Measurements from ENCODE around the gene MAST3. TPM values are rescaled to one million over a fixed set of nuclear protein-coding genes. Genes with fewer than 3 reads are reported as not detected.
A peak's percentile ranks its signal among the peaks of the same experiment; 100 is the strongest.

The MAST3 gene
- total RNA-seq, 2 donors from 2014 or later = 6.1 to 10.8 TPM

DNA sequence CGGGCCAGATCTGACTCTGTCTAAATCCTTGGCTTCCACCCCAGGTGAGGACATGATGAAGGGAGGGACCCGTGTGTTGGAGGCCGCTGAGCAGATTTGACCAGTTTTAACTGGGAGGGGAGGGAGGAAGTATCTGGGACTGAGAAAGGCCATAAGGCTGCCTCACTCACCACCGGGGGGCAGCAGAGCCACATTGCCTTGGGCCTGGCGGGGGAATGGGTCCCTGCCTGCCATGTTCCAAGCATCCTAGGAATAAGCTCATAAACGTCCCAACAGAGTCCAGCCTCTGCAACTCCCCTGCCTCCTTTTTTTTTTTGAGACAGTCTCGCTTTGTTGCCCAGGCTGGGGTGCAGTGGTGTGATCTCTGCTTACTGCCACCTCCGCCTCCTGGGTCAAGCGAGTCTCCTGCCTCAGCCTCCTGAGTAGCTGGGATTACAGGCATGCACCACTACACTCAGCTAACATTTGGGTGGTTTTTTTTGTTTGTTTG is 15.5 kb downstream of the MAST3 start:
- Histone ChIP-seq H3K4me3 (no peak overlapping the region), H3K27ac (no peak overlapping the region), H3K36me3 (no peaks in the 10 kb centered on the region), H3K27me3 (replicated peaks; ENCODE audit: insufficient read depth) (no peaks in the 10 kb centered on the region), H3K9me3 (no peaks in the 10 kb centered on the region), H3K4me1 (replicated peaks) (peaks cover 6% of the 10 kb centered on the region)
- WGBS = 28% methylated on average over 9 of the region's 9 CpGs
- TF ChIP-seq, protein P1, sequence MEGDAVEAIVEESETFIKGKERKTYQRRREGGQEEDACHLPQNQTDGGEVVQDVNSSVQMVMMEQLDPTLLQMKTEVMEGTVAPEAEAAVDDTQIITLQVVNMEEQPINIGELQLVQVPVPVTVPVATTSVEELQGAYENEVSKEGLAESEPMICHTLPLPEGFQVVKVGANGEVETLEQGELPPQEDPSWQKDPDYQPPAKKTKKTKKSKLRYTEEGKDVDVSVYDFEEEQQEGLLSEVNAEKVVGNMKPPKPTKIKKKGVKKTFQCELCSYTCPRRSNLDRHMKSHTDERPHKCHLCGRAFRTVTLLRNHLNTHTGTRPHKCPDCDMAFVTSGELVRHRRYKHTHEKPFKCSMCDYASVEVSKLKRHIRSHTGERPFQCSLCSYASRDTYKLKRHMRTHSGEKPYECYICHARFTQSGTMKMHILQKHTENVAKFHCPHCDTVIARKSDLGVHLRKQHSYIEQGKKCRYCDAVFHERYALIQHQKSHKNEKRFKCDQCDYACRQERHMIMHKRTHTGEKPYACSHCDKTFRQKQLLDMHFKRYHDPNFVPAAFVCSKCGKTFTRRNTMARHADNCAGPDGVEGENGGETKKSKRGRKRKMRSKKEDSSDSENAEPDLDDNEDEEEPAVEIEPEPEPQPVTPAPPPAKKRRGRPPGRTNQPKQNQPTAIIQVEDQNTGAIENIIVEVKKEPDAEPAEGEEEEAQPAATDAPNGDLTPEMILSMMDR (IDR thresholded peaks at IDR 0.05) = peak; percentile 67 to 94 (median 86)
- TF ChIP-seq POLR2AphosphoS5 (IDR thresholded peaks at IDR 0.05) (peak; percentile 72), POLR2A (IDR thresholded peaks at IDR 0.05) (no peak)
- DNase-seq (ENCODE audit: low spot score) = peak; percentile 81
- intact Hi-C loops (cut with DNase I) = loop anchor here (5.0 kb wide), 1 partner anchor 139 kb away; no protein-coding TSS in a partner anchor

DNA sequence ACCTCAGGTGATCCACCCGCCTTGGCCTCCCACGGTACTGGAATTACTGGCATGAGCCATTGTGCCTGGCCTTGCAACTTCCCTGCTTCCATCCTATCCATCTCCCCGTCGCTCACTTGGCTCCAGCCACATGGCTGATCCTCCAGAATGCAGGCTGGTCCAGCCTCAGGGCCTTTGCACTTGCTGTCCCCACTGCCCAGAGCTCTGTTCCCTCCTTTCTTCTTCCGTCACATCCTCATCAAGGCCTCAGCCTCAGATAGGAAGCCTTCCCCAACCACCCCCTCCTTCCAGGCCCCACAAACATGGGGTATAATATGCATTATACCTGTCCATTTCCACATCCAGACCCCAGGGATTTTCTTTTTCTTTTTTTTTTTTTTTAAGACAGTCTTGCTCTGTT is 16.2 kb downstream of the MAST3 start:
- Histone ChIP-seq H3K36me3 (no peaks in the 10 kb centered on the region), H3K27me3 (replicated peaks; ENCODE audit: insufficient read depth) (no peaks in the 10 kb centered on the region), H3K4me3 (no peak overlapping the region), H3K4me1 (replicated peaks) (peaks cover 6% of the 10 kb centered on the region), H3K27ac (no peak overlapping the region), H3K9me3 (no peaks in the 10 kb centered on the region)
- DNase-seq (ENCODE audit: low spot score) = no peak
- intact Hi-C loops (cut with DNase I) = loop anchor here (5.0 kb wide), 1 partner anchor 138 kb away; no protein-coding TSS in a partner anchor
- WGBS = 95% methylated on average over 5 of the region's 5 CpGs
- TF ChIP-seq POLR2AphosphoS5 (IDR thresholded peaks at IDR 0.05) = no peak
- TF ChIP-seq, protein P1 (IDR thresholded peaks at IDR 0.05) = no peak
- no peak for TF ChIP-seq POLR2A (IDR thresholded peaks at IDR 0.05)

DNA sequence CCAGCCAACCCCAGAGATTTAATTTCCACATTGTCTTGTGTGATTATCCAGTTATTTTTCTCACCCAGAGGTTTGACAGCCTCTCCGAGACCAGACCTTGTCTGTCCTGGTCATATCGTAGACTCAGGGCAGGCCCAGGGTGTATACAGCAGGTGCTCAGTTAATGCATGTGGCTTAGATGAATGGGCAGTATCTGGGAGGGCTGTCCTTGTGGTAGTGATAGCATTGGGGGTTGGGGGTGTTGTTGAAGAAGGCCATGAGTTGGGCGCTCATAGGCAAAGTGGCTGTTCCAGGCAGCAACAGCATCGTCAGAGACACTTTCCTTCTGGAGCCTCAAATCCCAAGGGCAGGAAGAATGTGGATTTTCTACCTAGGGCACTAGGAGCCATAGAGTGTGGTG is 16.9 kb downstream of the MAST3 start:
- no peak for TF ChIP-seq POLR2AphosphoS5 (IDR thresholded peaks at IDR 0.05)
- TF ChIP-seq, protein P1 (IDR thresholded peaks at IDR 0.05) = no peak
- no peak for TF ChIP-seq POLR2A (IDR thresholded peaks at IDR 0.05)
- peaks cover 6% of the 10 kb centered on the region for H3K4me1 ChIP-seq (replicated peaks)
- no peaks in the 10 kb centered on the region for H3K9me3 ChIP-seq
- no peak overlapping the region for H3K4me3 ChIP-seq
- WGBS = 96% methylated on average over 4 of the region's 4 CpGs
- intact Hi-C loops (cut with DNase I) = loop anchor here (5.0 kb wide), 1 partner anchor 138 kb away; no protein-coding TSS in a partner anchor
- H3K27me3 ChIP-seq (replicated peaks; ENCODE audit: insufficient read depth) = no peaks in the 10 kb centered on the region
- H3K36me3 ChIP-seq = no peaks in the 10 kb centered on the region
- DNase-seq (ENCODE audit: low spot score) = no peak
- no peak overlapping the region for H3K27ac ChIP-seq

DNA sequence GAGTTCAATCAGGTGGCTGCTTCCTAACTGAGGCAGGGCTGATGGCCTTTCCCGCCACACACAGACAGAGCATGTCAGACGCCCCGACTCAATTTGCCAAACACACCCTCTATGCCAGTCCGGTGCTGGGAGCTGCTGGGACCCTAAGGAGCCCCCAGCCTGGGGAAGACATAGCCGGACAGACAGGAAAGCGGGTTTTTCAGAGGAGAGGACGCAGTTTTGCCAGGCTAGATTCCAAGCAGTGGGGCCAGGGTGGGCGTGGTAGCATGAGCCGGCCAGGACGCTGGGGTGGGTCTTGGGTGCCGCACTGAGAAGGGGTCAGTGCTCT is 19.8 kb downstream of the MAST3 start:
- WGBS = 13% methylated on average over 11 of the region's 11 CpGs
- no peak for DNase-seq (ENCODE audit: low spot score)
- peak overlapping the region in 1 of 2 donors; percentile 18 for H3K27ac ChIP-seq
- TF ChIP-seq POLR2AphosphoS5 (IDR thresholded peaks at IDR 0.05) = no peak
- TF ChIP-seq POLR2A (IDR thresholded peaks at IDR 0.05) = no peak
- TF ChIP-seq, protein P1 (IDR thresholded peaks at IDR 0.05) = no peak
- no peaks in the 10 kb centered on the region for H3K27me3 ChIP-seq (replicated peaks; ENCODE audit: insufficient read depth)
- H3K4me1 ChIP-seq (replicated peaks) = peaks cover 6% of the 10 kb centered on the region
- no peaks in the 10 kb centered on the region for H3K36me3 ChIP-seq
- H3K9me3 ChIP-seq = no peaks in the 10 kb centered on the region
- intact Hi-C loops (cut with DNase I) = loop anchor here (5.0 kb wide), 1 partner anchor 35 kb away; the partner anchor contains the start of gene PIK3R2
- H3K4me3 ChIP-seq = peak overlapping the region; percentile 70

Measured in prostate gland (tissue), 2 donors.